ENCODE measurements around the gene BST1. TPM values are rescaled to one million over a fixed set of nuclear protein-coding genes. Genes with fewer than 3 reads are reported as not detected.

The BST1 gene
- total and polyA plus RNA-seq, 10 of the 15 experiments (the other 5 are each of a cell fraction or from before 2014, with no cell fraction given): 0.04 to 0.42 (median 0.11) TPM; not detected in 1

GRCh38 chr4:15659768-15660570 is 42.9 kb upstream of the BST1 start:
- Histone ChIP-seq H3K27me3 (replicated peaks in 1 of 2; ENCODE audit: control insufficient read depth in 2 of 2, insufficient read depth in 2 of 2, low read length in 1 of 2) (no peaks in the 10 kb centered on the region), H3K4me3 (no peak overlapping the region), H4K20me1 (ENCODE audit: control insufficient read depth, insufficient read depth) (no peaks in the 10 kb centered on the region), H3K4me1 (ENCODE audit: control insufficient read depth, insufficient read depth, low read length) (peaks cover 3% of the 10 kb centered on the region; the same call in 1 of the 2 replicates), H3K9me3 (replicated peaks; ENCODE audit: control insufficient read depth, insufficient read depth, low read length) (no peaks in the 10 kb centered on the region), H3K79me2 (ENCODE audit: control insufficient read depth, insufficient read depth, low read length) (peaks cover 2% of the 10 kb centered on the region; the same call in 1 of the 2 replicates), H3K9ac (ENCODE audit: control insufficient read depth, insufficient read depth, low read length) (no peak overlapping the region), H3K4me2 (ENCODE audit: control insufficient read depth, insufficient read depth) (no peak overlapping the region), H3K36me3 (ENCODE audit: control insufficient read depth in 2 of 2, insufficient read depth in 2 of 2, low read length in 1 of 2) (no peaks in the 10 kb centered on the region), H3K27ac (ENCODE audit: control insufficient read depth, insufficient read depth) (no peak overlapping the region), H2AFZ (ENCODE audit: control insufficient read depth, low read depth, low read length) (no peak overlapping the region)
- SMC1A ChIA-PET (ENCODE audit: uncharacterized antibody, unreplicated experiment): interaction anchor here (1.1 to 1.5 kb wide), 2 partner anchors 9 to 15 kb away, joined by 3 to 4 read pairs; no protein-coding TSS in a partner anchor
- WGBS (ENCODE audit: insufficient coverage, insufficient replicate concordance, low lambda C conversion rate, missing lambda C conversion rate): 88% methylated on average over 5 of the region's 5 CpGs
- CTCF ChIA-PET: interaction anchor here (0.9 kb wide), 2 partner anchors 16 to 22 kb away, joined by 3 read pairs; partner anchors contain the start of gene FAM200B
- intact Hi-C loops (cut with micrococcal nuclease; ENCODE audit: unreplicated experiment) (loop anchor here (10.0 kb wide), 2 partner anchors 115 to 1495 kb away; partner anchors contain the start of gene CD38), in situ Hi-C loops (cut with MboI) (loop anchor here (10.0 kb wide), 1 partner anchor 655 kb away; the partner anchor contains the start of gene CPEB2)
- no TSS peak for BruUV-seq (replicated peaks)
- DNase-seq (ENCODE audit: low read depth, low spot score): no peak
- ATAC-seq: no peak
- FAIRE-seq: no peak
- RAD21 ChIA-PET (ENCODE audit: unreplicated experiment): interaction anchor here (1.7 kb wide), 1 partner anchor 15 kb away, joined by 5 read pairs; no protein-coding TSS in a partner anchor
- POLR2A ChIA-PET: interaction anchor here (0.6 to 1.7 kb wide), 4 partner anchors 12 to 593 kb away, joined by 3 to 6 read pairs (median 4); no protein-coding TSS in a partner anchor
- TF ChIP-seq SIN3A (IDR thresholded peaks at IDR 0.05; ENCODE audit: low read depth, low read length) (no peak), SUZ12 (IDR thresholded peaks at IDR 0.05; ENCODE audit: unreplicated experiment) (no peak), KAT2A (conservative IDR thresholded peaks at IDR 0.05; ENCODE audit: control insufficient read depth, low read depth, low read length) (no peak), EP300 (IDR thresholded peaks at IDR 0.05; ENCODE audit: borderline replicate concordance in 1 of 2, control insufficient read depth in 1 of 2, low read depth in 2 of 2, low read length in 2 of 2) (no peak), PAX8 (IDR thresholded peaks at IDR 0.05) (no peak), RUNX3 (IDR thresholded peaks at IDR 0.05; ENCODE audit: low read length) (no peak), RB1 (IDR thresholded peaks at IDR 0.05; ENCODE audit: borderline replicate concordance) (no peak), CHD2 (IDR thresholded peaks at IDR 0.05; ENCODE audit: borderline replicate concordance, low read depth, low read length) (no peak), DPF2 (IDR thresholded peaks at IDR 0.05) (no peak), MLLT1 (IDR thresholded peaks at IDR 0.05) (no peak), POLR2AphosphoS2 (IDR thresholded peaks at IDR 0.05; ENCODE audit: low read depth, low read length) (no peak), IRF4 (IDR thresholded peaks at IDR 0.05; ENCODE audit: low read depth, low read length) (no peak)
- TF ChIP-seq, protein P1, sequence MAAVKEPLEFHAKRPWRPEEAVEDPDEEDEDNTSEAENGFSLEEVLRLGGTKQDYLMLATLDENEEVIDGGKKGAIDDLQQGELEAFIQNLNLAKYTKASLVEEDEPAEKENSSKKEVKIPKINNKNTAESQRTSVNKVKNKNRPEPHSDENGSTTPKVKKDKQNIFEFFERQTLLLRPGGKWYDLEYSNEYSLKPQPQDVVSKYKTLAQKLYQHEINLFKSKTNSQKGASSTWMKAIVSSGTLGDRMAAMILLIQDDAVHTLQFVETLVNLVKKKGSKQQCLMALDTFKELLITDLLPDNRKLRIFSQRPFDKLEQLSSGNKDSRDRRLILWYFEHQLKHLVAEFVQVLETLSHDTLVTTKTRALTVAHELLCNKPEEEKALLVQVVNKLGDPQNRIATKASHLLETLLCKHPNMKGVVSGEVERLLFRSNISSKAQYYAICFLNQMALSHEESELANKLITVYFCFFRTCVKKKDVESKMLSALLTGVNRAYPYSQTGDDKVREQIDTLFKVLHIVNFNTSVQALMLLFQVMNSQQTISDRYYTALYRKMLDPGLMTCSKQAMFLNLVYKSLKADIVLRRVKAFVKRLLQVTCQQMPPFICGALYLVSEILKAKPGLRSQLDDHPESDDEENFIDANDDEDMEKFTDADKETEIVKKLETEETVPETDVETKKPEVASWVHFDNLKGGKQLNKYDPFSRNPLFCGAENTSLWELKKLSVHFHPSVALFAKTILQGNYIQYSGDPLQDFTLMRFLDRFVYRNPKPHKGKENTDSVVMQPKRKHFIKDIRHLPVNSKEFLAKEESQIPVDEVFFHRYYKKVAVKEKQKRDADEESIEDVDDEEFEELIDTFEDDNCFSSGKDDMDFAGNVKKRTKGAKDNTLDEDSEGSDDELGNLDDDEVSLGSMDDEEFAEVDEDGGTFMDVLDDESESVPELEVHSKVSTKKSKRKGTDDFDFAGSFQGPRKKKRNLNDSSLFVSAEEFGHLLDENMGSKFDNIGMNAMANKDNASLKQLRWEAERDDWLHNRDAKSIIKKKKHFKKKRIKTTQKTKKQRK (IDR thresholded peaks at IDR 0.05; ENCODE audit: low read depth, low read length): no peak
- TF ChIP-seq, protein P2, sequence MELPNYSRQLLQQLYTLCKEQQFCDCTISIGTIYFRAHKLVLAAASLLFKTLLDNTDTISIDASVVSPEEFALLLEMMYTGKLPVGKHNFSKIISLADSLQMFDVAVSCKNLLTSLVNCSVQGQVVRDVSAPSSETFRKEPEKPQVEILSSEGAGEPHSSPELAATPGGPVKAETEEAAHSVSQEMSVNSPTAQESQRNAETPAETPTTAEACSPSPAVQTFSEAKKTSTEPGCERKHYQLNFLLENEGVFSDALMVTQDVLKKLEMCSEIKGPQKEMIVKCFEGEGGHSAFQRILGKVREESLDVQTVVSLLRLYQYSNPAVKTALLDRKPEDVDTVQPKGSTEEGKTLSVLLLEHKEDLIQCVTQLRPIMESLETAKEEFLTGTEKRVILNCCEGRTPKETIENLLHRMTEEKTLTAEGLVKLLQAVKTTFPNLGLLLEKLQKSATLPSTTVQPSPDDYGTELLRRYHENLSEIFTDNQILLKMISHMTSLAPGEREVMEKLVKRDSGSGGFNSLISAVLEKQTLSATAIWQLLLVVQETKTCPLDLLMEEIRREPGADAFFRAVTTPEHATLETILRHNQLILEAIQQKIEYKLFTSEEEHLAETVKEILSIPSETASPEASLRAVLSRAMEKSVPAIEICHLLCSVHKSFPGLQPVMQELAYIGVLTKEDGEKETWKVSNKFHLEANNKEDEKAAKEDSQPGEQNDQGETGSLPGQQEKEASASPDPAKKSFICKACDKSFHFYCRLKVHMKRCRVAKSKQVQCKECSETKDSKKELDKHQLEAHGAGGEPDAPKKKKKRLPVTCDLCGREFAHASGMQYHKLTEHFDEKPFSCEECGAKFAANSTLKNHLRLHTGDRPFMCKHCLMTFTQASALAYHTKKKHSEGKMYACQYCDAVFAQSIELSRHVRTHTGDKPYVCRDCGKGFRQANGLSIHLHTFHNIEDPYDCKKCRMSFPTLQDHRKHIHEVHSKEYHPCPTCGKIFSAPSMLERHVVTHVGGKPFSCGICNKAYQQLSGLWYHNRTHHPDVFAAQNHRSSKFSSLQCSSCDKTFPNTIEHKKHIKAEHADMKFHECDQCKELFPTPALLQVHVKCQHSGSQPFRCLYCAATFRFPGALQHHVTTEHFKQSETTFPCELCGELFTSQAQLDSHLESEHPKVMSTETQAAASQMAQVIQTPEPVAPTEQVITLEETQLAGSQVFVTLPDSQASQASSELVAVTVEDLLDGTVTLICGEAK (IDR thresholded peaks at IDR 0.05; ENCODE audit: borderline replicate concordance): no peak
